ENCODE data around the gene CYSTM1. TPM values are rescaled to one million over a fixed set of nuclear protein-coding genes. Genes with fewer than 3 reads are reported as not detected.

The CYSTM1 gene
- total and polyA plus RNA-seq, 2 donors = 7.8 to 65.2 TPM

DNA sequence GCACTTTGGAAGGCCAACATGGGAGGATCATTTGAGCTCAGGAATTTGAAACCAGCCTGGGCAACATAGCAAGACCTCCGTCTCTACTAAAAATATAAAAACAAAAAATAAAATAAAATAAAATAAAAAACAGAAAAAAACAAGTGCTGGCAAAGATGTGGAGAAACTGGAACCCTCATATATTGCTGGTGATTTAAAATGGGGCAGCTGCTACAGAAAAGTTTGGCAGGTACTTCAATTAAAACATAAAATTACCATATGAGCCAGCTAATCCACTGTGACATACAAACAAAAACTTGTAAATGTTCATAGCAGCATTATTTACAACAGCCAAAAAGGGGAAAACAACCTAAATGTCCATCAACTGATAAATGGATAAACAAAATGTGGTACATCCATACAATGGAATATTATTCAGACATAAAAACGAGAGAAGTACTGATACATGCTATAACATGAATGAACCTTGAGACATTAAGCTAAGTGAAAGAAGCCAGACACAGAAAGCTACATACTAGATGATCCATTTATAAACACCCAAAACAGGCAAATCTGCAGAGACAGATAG lies 85.2 kb downstream of the CYSTM1 start:
- 95% methylated on average over 2 of the region's 2 CpGs for whole genome bisulfite sequencing
- Histone ChIP-seq H3K4me1 (ENCODE audit: insufficient read depth) (no peaks in the 10 kb centered on the region), H3K27ac (ENCODE audit: low read depth) (no peak overlapping the region), H3K36me3 (ENCODE audit: insufficient read depth) (no peaks in the 10 kb centered on the region), H3K4me3 (ENCODE audit: low read depth, low read length) (no peak overlapping the region)
- DNase-seq (ENCODE audit: extremely low spot score) = no peak

- Histone ChIP-seq H3K4me1 (ENCODE audit: insufficient read depth) (no peaks in the 10 kb centered on the region), H3K36me3 (ENCODE audit: insufficient read depth) (no peaks in the 10 kb centered on the region), H3K27ac (ENCODE audit: low read depth) (peak overlapping the region; percentile 77), H3K4me3 (ENCODE audit: low read depth, low read length) (no peak overlapping the region)
- no peak for DNase-seq (ENCODE audit: extremely low spot score)
- 29% methylated on average over 8 of the region's 8 CpGs for WGBS
These were observed 86.6 kb downstream of the CYSTM1 start for GRCh38 chr5:140261403-140262171.

DNA sequence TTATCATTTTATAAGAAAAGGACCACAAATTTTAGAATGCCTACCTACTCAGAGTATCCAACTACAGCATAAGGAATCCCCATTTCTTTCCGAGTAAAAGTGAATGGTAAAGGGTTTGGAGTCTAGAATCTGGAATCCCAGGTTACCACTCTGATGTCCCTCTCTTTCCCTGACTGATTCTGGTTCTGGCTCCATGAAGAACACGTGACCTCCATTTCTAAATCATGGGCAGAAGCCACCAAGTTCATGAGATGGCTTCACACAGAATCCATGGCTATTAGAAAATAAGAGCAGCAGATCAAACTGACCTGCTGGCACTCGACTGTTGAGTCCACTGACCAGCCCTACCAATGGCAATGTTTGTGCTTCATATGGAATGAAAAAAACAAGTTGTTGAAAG lies 87.2 kb downstream of the CYSTM1 start:
- WGBS = 91% methylated on average over 3 of the region's 3 CpGs
- Histone ChIP-seq H3K4me3 (ENCODE audit: low read depth, low read length) (no peak overlapping the region), H3K36me3 (ENCODE audit: insufficient read depth) (no peaks in the 10 kb centered on the region), H3K4me1 (ENCODE audit: insufficient read depth) (peaks cover under 1% of the 10 kb centered on the region), H3K27ac (ENCODE audit: low read depth) (no peak overlapping the region)
- no peak for DNase-seq (ENCODE audit: extremely low spot score)

DNA sequence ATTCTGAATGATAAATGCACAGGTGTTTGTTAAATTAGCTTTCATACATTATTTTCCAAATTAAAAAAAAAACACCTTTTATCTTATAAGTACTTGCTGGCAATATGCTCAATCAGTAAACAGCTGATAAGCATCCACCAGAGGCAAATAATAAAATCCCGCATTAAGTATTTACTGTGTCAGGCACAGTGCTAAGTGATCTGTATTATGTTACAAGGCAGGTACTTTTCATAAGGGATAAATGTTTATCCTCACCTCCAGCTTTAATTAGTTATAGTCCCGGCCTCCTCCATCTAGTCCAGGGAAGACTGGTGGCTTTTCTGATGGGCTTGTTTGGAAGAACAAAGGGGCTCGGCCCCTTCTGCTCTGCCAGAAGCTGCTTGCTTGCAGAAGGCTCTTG lies 87.9 kb downstream of the CYSTM1 start:
- no peak for DNase-seq (ENCODE audit: extremely low spot score)
- 72% methylated on average over 3 of the region's 3 CpGs for WGBS
- no peaks in the 10 kb centered on the region for H3K36me3 ChIP-seq (ENCODE audit: insufficient read depth)
- H3K4me1 ChIP-seq (ENCODE audit: insufficient read depth) = peaks cover 2% of the 10 kb centered on the region
- H3K4me3 ChIP-seq (ENCODE audit: low read depth, low read length) = no peak overlapping the region
- no peak overlapping the region for H3K27ac ChIP-seq (ENCODE audit: low read depth)

DNA sequence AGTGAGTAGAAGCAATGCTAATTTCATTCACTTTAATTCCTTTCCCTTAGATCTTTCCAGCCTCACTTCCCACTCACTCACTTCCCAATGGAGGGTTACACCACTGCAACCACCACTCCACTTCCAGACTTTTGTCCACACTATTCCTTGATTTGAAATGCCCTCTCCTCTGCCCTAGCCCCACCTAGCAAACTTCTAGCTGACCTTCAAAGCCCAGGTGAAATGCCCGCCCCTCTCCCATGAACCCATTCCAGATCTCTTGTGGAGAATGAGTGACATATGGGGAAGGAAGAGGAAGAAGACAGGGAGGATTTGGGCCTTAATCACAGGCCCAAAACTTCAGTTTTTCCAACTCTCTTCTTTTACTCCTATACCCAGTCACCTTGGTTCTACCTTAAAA lies 90.9 kb downstream of the CYSTM1 start:
- WGBS = 97% methylated on average over 1 of the region's 1 CpG
- no peak overlapping the region for H3K27ac ChIP-seq (ENCODE audit: low read depth)
- H3K4me3 ChIP-seq (ENCODE audit: low read depth, low read length) = no peak overlapping the region

GRCh38 chr5:140266471-140267200 lies 91.6 kb downstream of the CYSTM1 start:
- H3K4me3 ChIP-seq (ENCODE audit: low read depth, low read length) = no peak overlapping the region
- 98% methylated on average over 6 of the region's 6 CpGs for WGBS
- no peak for DNase-seq (ENCODE audit: extremely low spot score)
- H3K4me1 ChIP-seq (ENCODE audit: insufficient read depth) = peaks cover 2% of the 10 kb centered on the region
- H3K27ac ChIP-seq (ENCODE audit: low read depth) = no peak overlapping the region
- H3K36me3 ChIP-seq (ENCODE audit: insufficient read depth) = no peaks in the 10 kb centered on the region

More for the DNA sequence above, 90.9 kb downstream of the CYSTM1 start:
- Histone ChIP-seq H3K4me1 (ENCODE audit: insufficient read depth) (peaks cover 2% of the 10 kb centered on the region), H3K36me3 (ENCODE audit: insufficient read depth) (no peaks in the 10 kb centered on the region)
- no peak for DNase-seq (ENCODE audit: extremely low spot score)

GRCh38 chr5:140267201-140267540 lies 92.2 kb downstream of the CYSTM1 start:
- 79% methylated on average over 3 of the region's 3 CpGs for WGBS

DNA sequence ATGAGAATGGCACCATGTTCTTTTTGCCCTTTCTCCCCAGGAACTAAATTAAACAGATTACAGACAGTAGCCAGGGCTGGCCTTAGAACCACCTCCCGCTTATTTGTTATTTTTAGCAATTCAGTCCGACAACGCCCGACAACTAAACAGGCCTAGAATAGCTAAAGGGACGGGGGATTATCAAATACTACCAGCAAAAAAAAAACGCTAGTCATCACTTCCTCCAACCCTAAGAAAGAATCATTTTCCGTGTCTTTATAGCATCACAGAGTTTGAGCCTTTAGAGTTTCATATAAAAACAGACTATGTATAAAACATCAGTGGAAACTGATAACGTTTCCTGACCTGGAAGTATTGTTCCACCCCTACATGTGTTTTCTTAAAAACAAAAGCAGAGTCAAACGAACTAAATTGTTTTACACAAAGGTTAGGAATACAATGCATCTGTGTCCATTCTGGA lies 92.6 kb downstream of the CYSTM1 start:
- WGBS = 59% methylated on average over 9 of the region's 9 CpGs
- no peak overlapping the region for H3K27ac ChIP-seq (ENCODE audit: low read depth)
- H3K4me1 ChIP-seq (ENCODE audit: insufficient read depth) = peaks cover 2% of the 10 kb centered on the region
- no peak overlapping the region for H3K4me3 ChIP-seq (ENCODE audit: low read depth, low read length)
- DNase-seq (ENCODE audit: extremely low spot score) = no peak
- no peaks in the 10 kb centered on the region for H3K36me3 ChIP-seq (ENCODE audit: insufficient read depth)

More at GRCh38 chr5:140267201-140267540, 92.2 kb downstream of the CYSTM1 start:
- H3K4me1 ChIP-seq (ENCODE audit: insufficient read depth) = peaks cover 2% of the 10 kb centered on the region
- no peak for DNase-seq (ENCODE audit: extremely low spot score)
- H3K27ac ChIP-seq (ENCODE audit: low read depth) = no peak overlapping the region
- no peaks in the 10 kb centered on the region for H3K36me3 ChIP-seq (ENCODE audit: insufficient read depth)
- no peak overlapping the region for H3K4me3 ChIP-seq (ENCODE audit: low read depth, low read length)

- Histone ChIP-seq H3K4me1 (ENCODE audit: insufficient read depth) (peaks cover 2% of the 10 kb centered on the region), H3K27ac (ENCODE audit: low read depth) (no peak overlapping the region), H3K36me3 (ENCODE audit: insufficient read depth) (no peaks in the 10 kb centered on the region), H3K4me3 (ENCODE audit: low read depth, low read length) (no peak overlapping the region)
- DNase-seq (ENCODE audit: extremely low spot score) = no peak
These were observed 95.0 kb downstream of the CYSTM1 start for GRCh38 chr5:140270008-140270407.

GRCh38 chr5:140273401-140273877 lies 98.5 kb downstream of the CYSTM1 start:
- DNase-seq (ENCODE audit: extremely low spot score) = no peak
- WGBS = 81% methylated on average over 6 of the region's 6 CpGs
- Histone ChIP-seq H3K4me3 (ENCODE audit: low read depth, low read length) (no peak overlapping the region), H3K36me3 (ENCODE audit: insufficient read depth) (no peaks in the 10 kb centered on the region), H3K27ac (ENCODE audit: low read depth) (no peak overlapping the region), H3K4me1 (ENCODE audit: insufficient read depth) (no peaks in the 10 kb centered on the region)

DNA sequence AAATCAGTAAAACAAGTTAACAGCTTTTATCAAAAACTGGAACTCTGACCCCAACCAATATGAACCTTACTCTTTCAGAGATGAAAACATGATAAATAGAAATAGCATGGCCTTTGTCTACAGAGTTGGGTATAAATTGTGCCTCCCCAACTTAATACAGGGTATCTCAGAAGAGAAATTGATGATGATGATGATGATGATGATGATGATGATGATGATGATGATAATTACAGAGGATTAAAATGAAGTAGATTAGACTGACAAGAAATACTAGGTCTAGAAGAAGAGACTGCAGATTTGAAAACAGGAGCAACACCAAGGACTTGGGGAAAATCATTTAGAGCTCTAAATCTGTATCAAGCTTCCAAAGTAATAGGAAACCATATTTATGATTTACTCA lies 100.8 kb downstream of the CYSTM1 start:
- Histone ChIP-seq H3K27ac (ENCODE audit: low read depth) (no peak overlapping the region), H3K4me3 (ENCODE audit: low read depth, low read length) (no peak overlapping the region), H3K36me3 (ENCODE audit: insufficient read depth) (no peaks in the 10 kb centered on the region), H3K4me1 (ENCODE audit: insufficient read depth) (no peaks in the 10 kb centered on the region)
- no peak for DNase-seq (ENCODE audit: extremely low spot score)

- DNase-seq (ENCODE audit: extremely low spot score) = no peak
- Histone ChIP-seq H3K4me1 (ENCODE audit: insufficient read depth) (no peaks in the 10 kb centered on the region), H3K27ac (ENCODE audit: low read depth) (no peak overlapping the region), H3K4me3 (ENCODE audit: low read depth, low read length) (no peak overlapping the region), H3K36me3 (ENCODE audit: insufficient read depth) (no peaks in the 10 kb centered on the region)
- 96% methylated on average over 2 of the region's 2 CpGs for WGBS
These were observed 107.3 kb downstream of the CYSTM1 start for GRCh38 chr5:140282266-140282665.

DNA sequence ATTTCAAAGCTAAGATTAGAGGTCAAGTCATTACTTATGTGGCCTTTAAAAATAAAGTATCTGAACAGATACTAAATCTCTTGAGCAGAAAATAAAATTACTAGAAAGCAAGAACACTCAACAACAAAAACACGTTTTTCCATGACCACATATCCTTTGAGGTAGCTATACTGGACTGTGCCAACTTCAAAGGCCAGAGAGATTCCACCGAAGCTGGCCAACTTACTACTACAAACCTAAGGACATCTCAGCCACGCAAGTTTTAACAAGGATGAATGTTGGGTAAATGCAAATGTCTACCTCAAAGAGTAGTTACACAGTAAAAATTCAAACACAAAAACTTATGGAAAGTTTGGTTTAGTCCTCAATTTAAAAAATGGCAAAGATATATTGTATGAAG lies 109.0 kb downstream of the CYSTM1 start:
- WGBS = 87% methylated on average over 3 of the region's 3 CpGs

GRCh38 chr5:140286424-140286823 lies 111.4 kb downstream of the CYSTM1 start:
- Histone ChIP-seq H3K27ac (ENCODE audit: low read depth) (no peak overlapping the region), H3K36me3 (ENCODE audit: insufficient read depth) (peaks cover 1% of the 10 kb centered on the region), H3K4me3 (ENCODE audit: low read depth, low read length) (no peak overlapping the region), H3K4me1 (ENCODE audit: insufficient read depth) (no peaks in the 10 kb centered on the region)
- 88% methylated on average over 5 of the region's 5 CpGs for WGBS
- no peak for DNase-seq (ENCODE audit: extremely low spot score)

More for the DNA sequence above, 109.0 kb downstream of the CYSTM1 start:
- Histone ChIP-seq H3K36me3 (ENCODE audit: insufficient read depth) (peaks cover 1% of the 10 kb centered on the region), H3K27ac (ENCODE audit: low read depth) (no peak overlapping the region), H3K4me3 (ENCODE audit: low read depth, low read length) (no peak overlapping the region), H3K4me1 (ENCODE audit: insufficient read depth) (no peaks in the 10 kb centered on the region)
- no peak for DNase-seq (ENCODE audit: extremely low spot score)

Data from urinary bladder (tissue), 4 donors.